Upper lobe of right lung (tissue), 1 donor: ENCODE measurements around the gene ARRB1. TPM values are rescaled to one million over a fixed set of nuclear protein-coding genes. Genes with fewer than 3 reads are reported as not detected.
"Not testable (repeated sequence)": the region's sequence is repeated elsewhere in the genome, so short reads cannot be mapped to it uniquely, and the experiment has no call there.

Source experiments
- ATAC-seq: fragments of 200-7000 bp; cut with Tn5 transposase; one replicate; pipeline ENCODE4 v1.9.1; 2020; ENCODE audit warnings: mild to moderate bottlenecking, moderate library complexity
- DNase-seq: peaks from one replicate; pipeline ENCODE4 v3.0.0-alpha.2; 2020
- H3K27ac ChIP-seq: fragments of 200-600 bp; one replicate; pipeline ENCODE4 v1.8.0; 2022
- H3K27me3 ChIP-seq: fragments of 200-600 bp; one replicate; pipeline ENCODE4 v1.8.0; 2022; ENCODE audit warnings: mild to moderate bottlenecking
- H3K36me3 ChIP-seq: fragments of 200-600 bp; one replicate; pipeline ENCODE4 v1.8.0; 2022
- H3K4me1 ChIP-seq: fragments of 200-600 bp; one replicate; pipeline ENCODE4 v1.8.0; 2022
- H3K4me3 ChIP-seq: fragments of 200-600 bp; one replicate; pipeline ENCODE4 v1.8.0; 2022; ENCODE audit warnings: mild to moderate bottlenecking
- H3K9me3 ChIP-seq: fragments of 200-600 bp; one replicate; pipeline ENCODE4 v1.8.0; 2022
- intact Hi-C: fragments of 100-400 bp; cut with DNase I; formaldehyde crosslinking; loops from one replicate; pipeline ENCODE4 v1.11.0; 2022
- total RNA-seq: library from RNA; stranded (reverse); fragmentation: NEBNext Ultra II Directional; extraction: Animal tissue kit (Norgen Biotek cat#: 25700); gene quantifications from one replicate; pipeline ENCODE4 v1.2.1, GENCODE V29; 2021
- TF ChIP-seq, protein P1 (sequence below): fragments of 200-600 bp; IDR thresholded peaks from one replicate; pipeline ENCODE4 v1.8.0; 2022; ENCODE audit warnings: antibody characterized with exemption
- donor health status: DM: no; HTN: yes; CAD: no; lungs with severe emphysema.

The ARRB1 gene
- total RNA-seq, 1 donor from 2014 or later, result 188 TPM

DNA sequence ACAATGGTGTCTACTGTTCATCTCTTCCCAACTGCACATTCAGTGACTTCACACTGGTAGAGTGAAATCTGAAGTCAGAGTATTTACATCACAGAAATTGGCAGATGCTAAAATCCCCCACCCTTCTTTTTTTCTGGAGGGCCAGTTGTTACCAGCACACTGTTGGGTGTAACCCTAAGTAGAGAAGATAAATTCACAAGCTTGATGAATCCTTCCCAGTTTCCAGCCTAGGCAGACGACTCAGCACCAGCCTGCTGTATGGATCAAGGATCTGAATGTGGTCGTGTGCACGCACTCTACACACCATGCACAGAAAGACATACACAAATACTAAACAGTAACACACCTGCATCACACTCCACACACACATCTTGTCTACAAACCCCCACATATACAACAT, 46.0 kb downstream of the ARRB1 start:
- no peak for DNase-seq
- no peak for ATAC-seq
- no peaks in the 10 kb centered on the region for H3K9me3 ChIP-seq
- TF ChIP-seq, protein P1, sequence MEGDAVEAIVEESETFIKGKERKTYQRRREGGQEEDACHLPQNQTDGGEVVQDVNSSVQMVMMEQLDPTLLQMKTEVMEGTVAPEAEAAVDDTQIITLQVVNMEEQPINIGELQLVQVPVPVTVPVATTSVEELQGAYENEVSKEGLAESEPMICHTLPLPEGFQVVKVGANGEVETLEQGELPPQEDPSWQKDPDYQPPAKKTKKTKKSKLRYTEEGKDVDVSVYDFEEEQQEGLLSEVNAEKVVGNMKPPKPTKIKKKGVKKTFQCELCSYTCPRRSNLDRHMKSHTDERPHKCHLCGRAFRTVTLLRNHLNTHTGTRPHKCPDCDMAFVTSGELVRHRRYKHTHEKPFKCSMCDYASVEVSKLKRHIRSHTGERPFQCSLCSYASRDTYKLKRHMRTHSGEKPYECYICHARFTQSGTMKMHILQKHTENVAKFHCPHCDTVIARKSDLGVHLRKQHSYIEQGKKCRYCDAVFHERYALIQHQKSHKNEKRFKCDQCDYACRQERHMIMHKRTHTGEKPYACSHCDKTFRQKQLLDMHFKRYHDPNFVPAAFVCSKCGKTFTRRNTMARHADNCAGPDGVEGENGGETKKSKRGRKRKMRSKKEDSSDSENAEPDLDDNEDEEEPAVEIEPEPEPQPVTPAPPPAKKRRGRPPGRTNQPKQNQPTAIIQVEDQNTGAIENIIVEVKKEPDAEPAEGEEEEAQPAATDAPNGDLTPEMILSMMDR, result no peak
- peaks cover 8% of the 10 kb centered on the region for H3K36me3 ChIP-seq
- no peaks in the 10 kb centered on the region for H3K27me3 ChIP-seq
- peaks cover 61% of the 10 kb centered on the region for H3K4me1 ChIP-seq
- peak overlapping the region; percentile 25 for H3K4me3 ChIP-seq
- no peak overlapping the region for H3K27ac ChIP-seq
- intact Hi-C loops, result no loop called here

DNA sequence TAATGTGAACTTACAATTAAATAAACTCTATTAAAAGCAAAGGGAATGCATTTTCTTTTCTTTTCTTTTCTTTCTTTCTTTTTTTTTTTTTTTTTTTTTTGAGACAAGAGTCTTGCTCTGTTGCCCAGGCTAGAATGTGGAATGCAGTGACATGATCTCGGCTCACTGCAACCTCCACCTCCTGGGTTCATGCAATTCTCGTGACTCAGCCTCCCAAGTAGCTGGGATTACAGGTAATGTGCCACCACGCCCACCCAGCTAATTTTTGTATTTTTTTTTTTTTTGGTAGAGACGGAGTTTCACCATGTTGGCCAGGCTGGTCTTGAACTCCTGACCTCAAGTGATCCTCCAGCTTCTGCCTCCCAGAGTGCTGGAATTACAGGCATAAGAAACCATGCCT, 46.5 kb downstream of the ARRB1 start:
- not testable (repeated sequence) for ATAC-seq, H3K27ac ChIP-seq, DNase-seq

DNA sequence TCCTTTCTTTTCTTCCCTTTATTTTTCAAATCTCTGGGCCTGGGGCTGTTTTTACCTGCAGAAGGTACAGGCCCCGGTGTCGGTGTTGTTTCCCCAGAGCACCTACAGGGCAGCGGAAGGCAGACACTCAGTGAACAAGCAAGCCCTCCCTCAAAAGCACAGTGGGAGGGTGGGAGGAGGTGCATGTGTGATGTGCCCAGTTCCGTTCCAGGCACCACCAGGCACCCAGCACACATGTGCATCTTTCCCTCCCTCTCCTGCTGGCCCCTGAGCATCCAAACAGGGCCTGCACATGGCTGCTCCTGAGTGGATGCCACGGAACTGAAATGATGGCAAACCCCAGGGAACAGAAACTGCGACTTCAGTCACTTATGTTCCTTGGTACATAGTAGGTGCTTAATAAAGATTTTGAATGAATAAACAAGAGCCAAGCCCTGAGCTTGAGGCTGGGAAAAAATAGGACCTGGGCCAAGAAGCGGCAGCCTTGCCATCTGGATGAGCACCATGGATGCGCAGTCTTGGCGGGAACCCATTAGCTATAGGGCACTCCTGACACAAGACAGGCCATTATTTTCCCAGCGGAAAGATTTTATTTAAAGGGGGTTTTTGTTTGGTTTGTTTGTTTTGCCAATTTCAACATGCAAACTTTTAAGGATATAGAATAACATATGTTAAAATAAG, 47.8 kb downstream of the ARRB1 start:
- no peak for ATAC-seq

More for the DNA sequence above, 46.5 kb downstream of the ARRB1 start:
- H3K4me3 ChIP-seq, H3K9me3 ChIP-seq, intact Hi-C loops, H3K27me3 ChIP-seq, H3K36me3 ChIP-seq: not testable (repeated sequence)
- peaks cover 56% of the 10 kb centered on the region for H3K4me1 ChIP-seq

DNA sequence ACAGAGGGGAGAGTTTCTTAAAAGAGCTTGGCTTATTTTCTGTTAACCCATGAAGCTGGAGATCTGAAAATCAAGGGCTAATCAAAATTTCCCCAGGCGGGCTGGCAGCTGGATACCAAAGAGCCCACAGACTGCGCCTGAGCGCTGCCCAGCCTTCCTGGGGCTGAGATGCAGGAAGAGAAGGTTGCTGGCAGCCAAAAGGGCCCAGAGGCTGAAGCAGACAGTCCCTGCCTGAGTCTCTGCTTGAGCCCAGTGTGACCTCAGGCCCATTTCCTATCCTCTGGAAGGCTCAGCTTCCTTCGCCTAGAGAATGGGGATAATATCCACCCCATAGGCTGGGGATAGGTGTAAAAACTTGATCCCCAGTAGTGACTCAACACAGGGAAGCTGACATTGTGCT, 49.1 kb downstream of the ARRB1 start:
- peak overlapping the region; percentile 14 for H3K27ac ChIP-seq
- H3K27me3 ChIP-seq, result no peaks in the 10 kb centered on the region
- ATAC-seq (no peak), DNase-seq (no peak)
- intact Hi-C loops, result no loop called here
- H3K4me3 ChIP-seq, result no peak overlapping the region
- TF ChIP-seq, protein P1, result no peak
- no peaks in the 10 kb centered on the region for H3K36me3 ChIP-seq
- no peaks in the 10 kb centered on the region for H3K9me3 ChIP-seq
- peaks cover 36% of the 10 kb centered on the region for H3K4me1 ChIP-seq

More for the DNA sequence above, 47.8 kb downstream of the ARRB1 start:
- H3K9me3 ChIP-seq, result no peaks in the 10 kb centered on the region
- peaks cover 49% of the 10 kb centered on the region for H3K4me1 ChIP-seq
- no peak for DNase-seq
- H3K27me3 ChIP-seq, result no peaks in the 10 kb centered on the region
- no peak overlapping the region for H3K27ac ChIP-seq
- TF ChIP-seq, protein P1, result no peak
- no peak overlapping the region for H3K4me3 ChIP-seq
- intact Hi-C loops, result no loop called here
- H3K36me3 ChIP-seq, result no peaks in the 10 kb centered on the region

DNA sequence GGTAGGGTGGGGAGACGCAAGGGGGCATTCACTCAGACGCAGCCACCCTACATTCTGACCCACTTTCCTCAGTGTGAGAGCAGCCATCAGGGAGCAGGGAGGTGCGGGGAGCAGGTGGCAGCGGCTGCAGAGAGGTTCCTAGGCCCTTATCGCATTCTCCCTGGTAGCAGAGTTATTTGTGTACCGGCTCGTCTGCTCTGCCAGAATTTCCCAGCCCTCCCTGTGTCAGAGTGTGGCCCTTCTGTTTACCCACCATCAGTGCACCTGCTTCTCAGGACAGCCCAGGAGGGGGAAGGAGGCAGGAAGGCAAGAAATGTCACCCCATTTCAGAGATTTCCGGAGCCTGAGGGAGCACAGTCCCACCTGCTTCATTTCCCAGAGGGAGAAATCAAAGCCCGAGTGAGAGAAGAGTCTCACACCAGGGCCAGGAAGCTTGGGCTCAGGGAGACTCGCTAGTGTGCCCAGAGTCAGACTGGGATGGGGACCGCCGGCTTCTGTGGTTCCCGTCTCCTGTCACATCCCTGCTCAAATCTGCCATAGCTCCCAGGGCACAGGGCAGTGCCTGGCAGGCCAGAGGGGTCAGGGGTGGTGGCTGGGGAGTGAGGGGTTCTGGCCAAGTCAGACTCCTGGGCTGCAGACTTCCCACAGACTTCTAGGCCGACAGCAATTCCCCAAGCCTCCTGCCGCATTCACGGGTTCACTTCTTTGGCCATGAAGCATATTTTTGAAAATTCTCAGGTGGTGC, 49.7 kb downstream of the ARRB1 start:
- Histone ChIP-seq H3K9me3 (no peaks in the 10 kb centered on the region), H3K4me1 (peaks cover 32% of the 10 kb centered on the region), H3K36me3 (no peaks in the 10 kb centered on the region), H3K4me3 (no peak overlapping the region), H3K27ac (peak overlapping the region; percentile 14), H3K27me3 (no peaks in the 10 kb centered on the region)
- intact Hi-C loops, result no loop called here
- ATAC-seq (peak; percentile 73), DNase-seq (no peak)
- TF ChIP-seq, protein P1, result no peak

DNA sequence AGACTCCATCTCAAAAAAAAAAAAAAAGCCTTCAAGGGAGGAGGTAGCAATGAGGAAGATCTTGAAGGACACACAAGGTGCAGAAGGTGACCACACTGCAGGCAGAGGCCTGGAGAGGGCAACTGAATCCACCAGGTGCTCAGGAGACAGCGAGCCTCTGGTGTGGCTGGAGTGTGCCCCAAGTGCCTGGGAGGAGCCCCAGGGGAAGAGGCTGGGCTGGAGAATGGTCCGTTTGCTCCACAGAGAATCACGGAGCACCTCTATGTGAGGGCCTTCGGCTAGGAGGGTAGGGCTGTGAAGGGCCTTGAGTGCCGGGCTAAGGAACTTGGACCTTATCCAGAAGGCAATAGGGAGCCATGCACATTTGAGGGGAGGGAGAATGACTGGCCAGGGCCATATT, 50.3 kb downstream of the ARRB1 start:
- Histone ChIP-seq H3K4me3 (no peak overlapping the region), H3K9me3 (no peaks in the 10 kb centered on the region), H3K36me3 (no peaks in the 10 kb centered on the region), H3K4me1 (peaks cover 27% of the 10 kb centered on the region), H3K27ac (peak overlapping the region; percentile 14), H3K27me3 (no peaks in the 10 kb centered on the region)
- peak; percentile 72 for DNase-seq
- ATAC-seq, result peak; percentile 84
- TF ChIP-seq, protein P1, result no peak
- intact Hi-C loops, result no loop called here
